ENCODE data around the gene GJC1. TPM values are rescaled to one million over a fixed set of nuclear protein-coding genes. Genes with fewer than 3 reads are reported as not detected.

Gene GJC1
- total and polyA plus RNA-seq, 2 of the 8 experiments (the other 6 are each of a cell fraction or from before 2014, with no cell fraction given): 29.1 to 154 TPM

GRCh38 chr17:44872131-44872768 lies 42.2 kb upstream of the GJC1 start:
- Histone ChIP-seq H4K8ac (ENCODE audit: extremely low read depth, insufficient read depth, low read length) (no peak overlapping the region), H4K5ac (ENCODE audit: insufficient read length, low read depth, low read length) (no peak overlapping the region), H3K4me3 (ENCODE audit: extremely low read depth in 1 of 4, insufficient read depth in 2 of 4, low read depth in 3 of 4, low read length in 4 of 4) (no peak overlapping the region), H2BK120ac (replicated peaks; ENCODE audit: low read depth, low read length) (no peak overlapping the region), H3K79me1 (ENCODE audit: low read depth, low read length) (peaks cover 3% of the 10 kb centered on the region; the same call in 1 of the 2 replicates), H3K9ac (replicated peaks in 1 of 4; ENCODE audit: extremely low read depth in 1 of 4, low read depth in 3 of 4, low read length in 3 of 4) (no peak overlapping the region), H2BK15ac (ENCODE audit: low read length) (no peak overlapping the region), H3K4ac (replicated peaks; ENCODE audit: insufficient read length, low read depth, low read length) (no peak overlapping the region), H3K18ac (ENCODE audit: extremely low read depth, low read length) (no peak overlapping the region), H3K79me2 (ENCODE audit: control insufficient read depth in 1 of 2, insufficient read depth in 2 of 2, low read length in 2 of 2) (no peaks in the 10 kb centered on the region), H3K27ac (ENCODE audit: low read depth, low read length) (no peak overlapping the region), H2AFZ (ENCODE audit: low read length) (no peak overlapping the region), H2AK5ac (ENCODE audit: low read depth, low read length) (no peak overlapping the region), H2BK20ac (ENCODE audit: low read length) (no peak overlapping the region), H3K56ac (replicated peaks; ENCODE audit: insufficient read length, low read depth, low read length) (no peak overlapping the region), H3K36me3 (ENCODE audit: control insufficient read depth in 2 of 4, insufficient read depth in 4 of 4, low read length in 3 of 4) (peaks cover 23 to 69% (median 51%) of the 10 kb centered on the region in 4 experiments), H3K14ac (ENCODE audit: insufficient read length) (no peak overlapping the region), H3K23me2 (ENCODE audit: low read depth, low read length) (no peaks in the 10 kb centered on the region), H2BK12ac (ENCODE audit: low read depth, low read length) (no peak overlapping the region), H3K4me2 (ENCODE audit: insufficient read depth in 1 of 2, low read depth in 2 of 2, low read length in 2 of 2) (no peak overlapping the region), H3K27me3 (replicated peaks in 1 of 4; ENCODE audit: control insufficient read depth in 3 of 4, extremely low read depth in 1 of 4, insufficient read depth in 3 of 4, low read length in 3 of 4) (no peaks in the 10 kb centered on the region), H3K4me1 (replicated peaks in 1 of 4; ENCODE audit: control insufficient read depth in 3 of 4, insufficient read depth in 4 of 4, low read length in 3 of 4) (no peaks in the 10 kb centered on the region), H3K9me3 (ENCODE audit: insufficient read depth in 2 of 2, low read depth in 1 of 2, low read length in 1 of 2) (no peaks in the 10 kb centered on the region), H2BK5ac (ENCODE audit: low read depth, low read length) (no peak overlapping the region), H4K20me1 (replicated peaks in 1 of 2; ENCODE audit: control insufficient read depth in 1 of 2, insufficient read depth in 2 of 2, low read length in 2 of 2) (peaks cover 0 to 2% of the 10 kb centered on the region in 2 experiments), H4K91ac (replicated peaks; ENCODE audit: insufficient read length, low read length) (no peak overlapping the region), H3K23ac (ENCODE audit: insufficient read length) (no peak overlapping the region)
- POLR2A ChIA-PET (ENCODE audit: partially characterized antibody): interaction anchor here (0.6 kb wide), 1 partner anchor 10 kb away, joined by 3 read pairs; no protein-coding TSS in a partner anchor
- DNase-seq (ENCODE audit: low read depth in 1 of 2, low spot score in 2 of 2) (no peak), FAIRE-seq (no peak)
- whole genome bisulfite sequencing, 2 experiments (ENCODE audit: extremely low coverage in 1 of 2, insufficient coverage in 1 of 2, insufficient read length in 1 of 2, insufficient replicate concordance in 2 of 2, low coverage in 1 of 2, low lambda C conversion rate in 2 of 2, missing lambda C conversion rate in 1 of 2): 95% methylated on average over 9 of the region's 9 CpGs; no CpG with 5 or more reads in 1 of the 2 experiments
- CTCF ChIA-PET (ENCODE audit: partially characterized antibody): interaction anchor here (0.8 to 11.2 kb wide), 6 partner anchors 7 to 96 kb away, joined by 3 to 141 read pairs (median 8); no protein-coding TSS in a partner anchor
- no peak for TF ChIP-seq BRCA1 (IDR thresholded peaks at IDR 0.05; ENCODE audit: low read depth, low read length)
- no peak for TF ChIP-seq PHF8 (conservative IDR thresholded peaks at IDR 0.05; ENCODE audit: low read depth, low read length)
- TF ChIP-seq SIRT6 (IDR thresholded peaks at IDR 0.05; ENCODE audit: low read length): no peak
- TF ChIP-seq CEBPB (IDR thresholded peaks at IDR 0.05; ENCODE audit: low read depth, low read length): no peak
- TF ChIP-seq E2F6 (IDR thresholded peaks at IDR 0.05): no peak
- no peak for TF ChIP-seq SIN3A (conservative IDR thresholded peaks at IDR 0.05 in 1 of 2, IDR thresholded peaks at IDR 0.05 in 1 of 2; ENCODE audit: low read depth in 1 of 2, low read length in 2 of 2)
- no peak for TF ChIP-seq GABPA (IDR thresholded peaks at IDR 0.05; ENCODE audit: borderline replicate concordance, insufficient read depth, low read length)
- TF ChIP-seq NANOG (IDR thresholded peaks at IDR 0.05; ENCODE audit: insufficient read depth, low read depth, low read length, poor library complexity, severe bottlenecking): no peak
- TF ChIP-seq EGR1 (IDR thresholded peaks at IDR 0.05; ENCODE audit: borderline replicate concordance, low read depth, low read length): no peak
- TF ChIP-seq CHD2 (IDR thresholded peaks at IDR 0.05; ENCODE audit: low read length): no peak
- no peak for TF ChIP-seq SP1 (IDR thresholded peaks at IDR 0.05; ENCODE audit: low read depth, low read length)
- TF ChIP-seq CHD1 (IDR thresholded peaks at IDR 0.05; ENCODE audit: low read depth, low read length): no peak
- no peak for TF ChIP-seq GTF2F1 (IDR thresholded peaks at IDR 0.05; ENCODE audit: borderline replicate concordance, low read depth, low read length)

Measured in H1 (cell line).